Fibroblast of villous mesenchyme (primary cell): ENCODE data around the gene CD47. TPM values are rescaled to one million over a fixed set of nuclear protein-coding genes. Genes with fewer than 3 reads are reported as not detected.
A peak's percentile ranks its signal among the peaks of the same experiment; 100 is the strongest.

Source experiments
- DNase-seq: peaks from one replicate; pipeline ENCODE4 v3.0.0-alpha.2; 2010; ENCODE audit warnings: low read depth
- H3K4me3 ChIP-seq: 2 replicates; pipeline ENCODE4 v1.5.1; 2011; ENCODE audit warnings: low read depth, mild to moderate bottlenecking, low read length
- total RNA-seq: library from RNA; depleted of rRNA; stranded (reverse); fragments of >200 nt; gene quantifications from 2 replicates; pipeline ENCODE4 v1.2.3, GENCODE V29; 2012
- TF ChIP-seq, protein P1 (sequence below): IDR thresholded peaks from 2 replicates; pipeline ENCODE4 v1.5.1; 2012; ENCODE audit warnings: low read depth, mild to moderate bottlenecking, low read length; ENCODE audit not compliant: insufficient read depth

Gene CD47
- total RNA-seq, 1 donor: 76.4 TPM

DNA sequence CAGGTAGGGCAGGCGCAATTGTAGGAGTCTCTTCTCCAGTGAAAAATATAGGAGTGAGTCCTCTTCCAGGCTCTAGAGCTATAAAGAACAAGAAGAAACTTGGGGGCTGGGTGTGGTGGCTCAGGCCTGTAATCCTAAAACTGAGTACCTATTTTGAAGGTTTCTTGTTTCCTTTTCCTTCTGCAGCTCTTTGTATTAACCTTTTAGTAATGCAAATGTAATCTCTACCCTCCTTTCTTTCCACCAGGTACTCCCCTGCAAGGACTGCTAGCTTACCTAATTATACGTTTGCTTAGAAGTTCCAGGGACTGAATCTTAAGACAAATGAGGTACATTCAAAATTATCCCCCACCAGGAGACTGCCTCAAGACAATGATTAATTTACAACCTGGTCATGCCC is 75.9 kb downstream of the CD47 start:
- no peak overlapping the region for H3K4me3 ChIP-seq
- no peak for DNase-seq
- TF ChIP-seq, protein P1, sequence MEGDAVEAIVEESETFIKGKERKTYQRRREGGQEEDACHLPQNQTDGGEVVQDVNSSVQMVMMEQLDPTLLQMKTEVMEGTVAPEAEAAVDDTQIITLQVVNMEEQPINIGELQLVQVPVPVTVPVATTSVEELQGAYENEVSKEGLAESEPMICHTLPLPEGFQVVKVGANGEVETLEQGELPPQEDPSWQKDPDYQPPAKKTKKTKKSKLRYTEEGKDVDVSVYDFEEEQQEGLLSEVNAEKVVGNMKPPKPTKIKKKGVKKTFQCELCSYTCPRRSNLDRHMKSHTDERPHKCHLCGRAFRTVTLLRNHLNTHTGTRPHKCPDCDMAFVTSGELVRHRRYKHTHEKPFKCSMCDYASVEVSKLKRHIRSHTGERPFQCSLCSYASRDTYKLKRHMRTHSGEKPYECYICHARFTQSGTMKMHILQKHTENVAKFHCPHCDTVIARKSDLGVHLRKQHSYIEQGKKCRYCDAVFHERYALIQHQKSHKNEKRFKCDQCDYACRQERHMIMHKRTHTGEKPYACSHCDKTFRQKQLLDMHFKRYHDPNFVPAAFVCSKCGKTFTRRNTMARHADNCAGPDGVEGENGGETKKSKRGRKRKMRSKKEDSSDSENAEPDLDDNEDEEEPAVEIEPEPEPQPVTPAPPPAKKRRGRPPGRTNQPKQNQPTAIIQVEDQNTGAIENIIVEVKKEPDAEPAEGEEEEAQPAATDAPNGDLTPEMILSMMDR: no peak

- H3K4me3 ChIP-seq: no peak overlapping the region
- DNase-seq: no peak
- TF ChIP-seq, protein P1: no peak
These were observed 77.4 kb downstream of the CD47 start for GRCh38 chr3:108013141-108014055.

DNA sequence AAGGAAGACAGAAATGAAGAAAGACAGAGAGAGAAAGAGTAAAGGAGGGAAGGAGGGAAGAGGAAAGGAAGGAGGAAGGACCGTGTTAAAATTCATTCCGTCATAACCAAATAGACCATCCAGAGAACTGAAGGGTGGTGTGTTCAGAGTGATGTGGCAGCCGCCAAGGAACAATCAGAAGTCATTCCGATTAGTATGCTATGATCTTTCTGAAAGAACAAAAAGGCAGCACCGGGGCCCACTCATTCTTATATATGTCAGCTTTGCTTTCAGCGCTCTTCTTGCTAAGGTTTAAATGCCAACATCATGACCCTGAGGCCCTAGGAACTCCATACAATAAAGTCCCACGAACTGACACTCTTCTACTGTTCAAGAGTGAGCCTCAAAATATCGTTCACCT is 78.5 kb downstream of the CD47 start:
- H3K4me3 ChIP-seq: no peak overlapping the region
- TF ChIP-seq, protein P1: no peak
- DNase-seq: no peak

GRCh38 chr3:108011616-108012015 is 79.2 kb downstream of the CD47 start:
- TF ChIP-seq, protein P1: no peak
- no peak for DNase-seq

GRCh38 chr3:108008931-108009639 is 81.7 kb downstream of the CD47 start:
- TF ChIP-seq, protein P1: no peak
- H3K4me3 ChIP-seq: no peak overlapping the region
- peak; percentile 33 for DNase-seq

More at GRCh38 chr3:108011616-108012015, 79.2 kb downstream of the CD47 start:
- no peak overlapping the region for H3K4me3 ChIP-seq

DNA sequence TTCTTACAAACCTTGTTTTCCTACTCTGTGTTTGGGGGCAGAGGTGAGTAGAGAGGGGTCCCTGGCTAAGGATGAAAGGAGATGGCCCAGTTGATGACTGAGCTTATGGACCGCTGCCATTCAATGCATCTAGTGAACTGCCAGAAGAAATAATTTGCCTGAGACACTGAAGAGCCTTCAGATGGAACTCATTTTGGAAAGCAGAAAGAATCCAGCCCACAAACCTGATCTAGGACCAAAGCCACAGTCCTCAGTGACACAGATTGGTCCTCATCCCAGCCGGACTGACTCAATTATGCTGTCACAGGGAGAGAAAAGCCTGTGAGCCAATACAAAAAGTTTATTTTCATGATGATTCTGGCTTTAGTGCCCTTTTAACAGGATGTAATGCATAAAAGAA is 82.7 kb downstream of the CD47 start:
- TF ChIP-seq, protein P1: no peak
- DNase-seq: no peak
- H3K4me3 ChIP-seq: no peak overlapping the region
